IMR-90 (cell line): ENCODE results near the gene KRTAP5-6.

Experiments used
- CEBPB ChIP-seq: IDR thresholded peaks from 2 replicates; pipeline ENCODE4 v1.6.1; 2012; ENCODE audit warnings: low read depth, low read length, improper control_type of control experiment
- MAFK ChIP-seq: IDR thresholded peaks from 2 replicates; pipeline ENCODE4 v1.6.1; 2012; ENCODE audit warnings: low read depth, low read length, improper control_type of control experiment
- MAZ ChIP-seq: IDR thresholded peaks from 2 replicates; pipeline ENCODE4 v1.6.1; 2012; ENCODE audit warnings: low read depth, mild to moderate bottlenecking, low read length, improper control_type of control experiment, moderate library complexity, borderline replicate concordance
- MXI1 ChIP-seq: IDR thresholded peaks from 2 replicates; pipeline ENCODE4 v1.6.1; 2012; ENCODE audit warnings: low read depth, mild to moderate bottlenecking, low read length, moderate library complexity, borderline replicate concordance
- POLR2A ChIP-seq: IDR thresholded peaks from 2 replicates; pipeline ENCODE4 v1.6.1; 2012; ENCODE audit warnings: mild to moderate bottlenecking, low read depth, low read length
- RAD21 ChIP-seq: IDR thresholded peaks from 2 replicates; pipeline ENCODE4 v1.6.1; 2012; ENCODE audit warnings: low read length, improper control_type of control experiment
- RFX5 ChIP-seq: IDR thresholded peaks from 2 replicates; pipeline ENCODE4 v1.8.0; 2012; ENCODE audit warnings: low read depth, mild to moderate bottlenecking, low read length, moderate library complexity
- SMC3 ChIP-seq: fragments of 150-350 bp; IDR thresholded peaks from 2 replicates; pipeline ENCODE4 v1.6.1; 2016; ENCODE audit warnings: low read depth, mild to moderate bottlenecking, antibody characterized with exemption, low read length, moderate library complexity
- USF2 ChIP-seq: fragments of 150-350 bp; IDR thresholded peaks from 2 replicates; pipeline ENCODE4 v1.6.1; 2017; ENCODE audit warnings: mild to moderate bottlenecking, antibody characterized with exemption, low read length, low read depth
- TF ChIP-seq, protein P1 (sequence below): conservative IDR thresholded peaks from 2 replicates; pipeline ENCODE4 v1.5.1; 2012; ENCODE audit warnings: mild to moderate bottlenecking, low read depth, low read length, improper control_type of control experiment

GRCh38 chr11:1744891-1745700, 48.1 kb downstream of the KRTAP5-6 start:
- TF ChIP-seq, protein P1, sequence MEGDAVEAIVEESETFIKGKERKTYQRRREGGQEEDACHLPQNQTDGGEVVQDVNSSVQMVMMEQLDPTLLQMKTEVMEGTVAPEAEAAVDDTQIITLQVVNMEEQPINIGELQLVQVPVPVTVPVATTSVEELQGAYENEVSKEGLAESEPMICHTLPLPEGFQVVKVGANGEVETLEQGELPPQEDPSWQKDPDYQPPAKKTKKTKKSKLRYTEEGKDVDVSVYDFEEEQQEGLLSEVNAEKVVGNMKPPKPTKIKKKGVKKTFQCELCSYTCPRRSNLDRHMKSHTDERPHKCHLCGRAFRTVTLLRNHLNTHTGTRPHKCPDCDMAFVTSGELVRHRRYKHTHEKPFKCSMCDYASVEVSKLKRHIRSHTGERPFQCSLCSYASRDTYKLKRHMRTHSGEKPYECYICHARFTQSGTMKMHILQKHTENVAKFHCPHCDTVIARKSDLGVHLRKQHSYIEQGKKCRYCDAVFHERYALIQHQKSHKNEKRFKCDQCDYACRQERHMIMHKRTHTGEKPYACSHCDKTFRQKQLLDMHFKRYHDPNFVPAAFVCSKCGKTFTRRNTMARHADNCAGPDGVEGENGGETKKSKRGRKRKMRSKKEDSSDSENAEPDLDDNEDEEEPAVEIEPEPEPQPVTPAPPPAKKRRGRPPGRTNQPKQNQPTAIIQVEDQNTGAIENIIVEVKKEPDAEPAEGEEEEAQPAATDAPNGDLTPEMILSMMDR, result no peak
- TF ChIP-seq POLR2A, result no peak
- no peak for TF ChIP-seq CEBPB
- no peak for TF ChIP-seq RAD21
- TF ChIP-seq USF2, result no peak
- TF ChIP-seq SMC3, result no peak
- TF ChIP-seq MXI1, result no peak
- no peak for TF ChIP-seq RFX5
- no peak for TF ChIP-seq MAFK
- TF ChIP-seq MAZ, result no peak
